Measurements from ENCODE around the gene LRP1B.

Gene LRP1B

DNA sequence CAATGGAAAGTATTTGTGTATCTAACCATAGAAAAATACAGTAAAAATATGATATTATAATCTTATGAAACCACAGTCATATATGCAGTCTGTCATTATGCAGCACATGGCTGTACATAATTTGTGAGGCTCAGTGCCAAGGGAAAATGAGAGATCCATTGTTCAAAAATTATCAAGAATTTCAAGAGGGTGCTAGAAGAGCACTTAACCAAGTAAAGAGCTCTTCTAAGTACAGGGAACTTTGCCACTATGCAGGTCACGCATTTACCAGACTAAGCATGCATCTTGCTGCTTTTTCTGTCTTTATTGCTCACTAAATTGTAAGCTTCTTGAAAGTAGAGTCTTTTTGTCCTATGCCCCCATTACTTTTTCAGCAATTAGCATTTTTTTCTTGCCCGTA, 438.0 kb downstream of the LRP1B start:
- Histone ChIP-seq H3K27ac (no peak overlapping the region), H3K4me3 (no peak overlapping the region), H3K27me3 (no peaks in the 10 kb centered on the region), H4K20me1 (no peaks in the 10 kb centered on the region), H3K9me3 (no peaks in the 10 kb centered on the region), H3K4me2 (no peak overlapping the region), H3K9ac (no peak overlapping the region), H3K36me3 (no peaks in the 10 kb centered on the region), H3K4me1 (no peaks in the 10 kb centered on the region)
- TF ChIP-seq Cebpa-rat (IDR thresholded peaks at IDR 0.05) = no peak

DNA sequence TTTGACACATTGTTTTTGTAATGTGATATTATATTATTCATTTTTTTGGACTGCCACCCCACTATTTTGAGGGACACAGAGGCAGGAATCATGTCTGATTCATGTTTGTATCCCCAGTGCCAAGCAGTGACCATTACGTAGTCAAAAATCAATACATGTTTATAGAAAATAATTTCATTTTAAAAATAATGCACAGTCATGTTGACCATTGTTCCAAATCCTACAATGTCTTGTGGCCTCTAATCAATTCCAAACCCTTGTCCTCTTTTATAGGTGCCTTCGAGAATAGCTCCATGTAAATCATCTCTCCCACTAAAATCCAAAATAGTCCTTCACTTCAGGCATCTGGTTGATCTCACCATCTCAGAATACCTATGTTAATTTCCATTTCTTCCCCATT, 454.7 kb downstream of the LRP1B start:
- Histone ChIP-seq H3K4me2 (no peak overlapping the region), H3K9me3 (no peaks in the 10 kb centered on the region), H3K36me3 (no peaks in the 10 kb centered on the region), H4K20me1 (no peaks in the 10 kb centered on the region), H3K9ac (no peak overlapping the region), H3K4me1 (no peaks in the 10 kb centered on the region), H3K4me3 (no peak overlapping the region), H3K27me3 (no peaks in the 10 kb centered on the region), H3K27ac (no peak overlapping the region)
- TF ChIP-seq Cebpa-rat (IDR thresholded peaks at IDR 0.05) = no peak

DNA sequence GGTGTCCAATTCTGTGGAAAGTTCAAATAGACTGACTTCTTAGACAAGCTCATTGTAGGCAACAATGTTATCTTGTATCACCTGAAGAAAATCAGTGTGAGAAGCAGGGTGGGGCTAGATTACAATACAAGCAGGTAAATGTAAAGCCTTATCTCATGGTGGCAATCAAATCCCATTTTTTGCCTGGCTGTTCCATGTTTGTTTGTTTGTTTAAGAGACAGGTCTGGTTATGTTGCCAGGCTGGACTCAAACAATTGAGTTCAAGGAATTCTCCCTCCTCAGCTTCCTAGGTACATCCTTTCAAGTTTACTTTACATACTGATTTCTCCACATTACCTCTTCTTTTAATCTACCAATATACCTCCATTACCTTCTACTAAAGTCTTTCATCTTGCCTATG, 464.6 kb downstream of the LRP1B start:
- H3K27ac ChIP-seq = no peak overlapping the region
- H3K9me3 ChIP-seq = no peaks in the 10 kb centered on the region
- H3K36me3 ChIP-seq = no peaks in the 10 kb centered on the region
- H3K4me2 ChIP-seq = no peak overlapping the region
- no peaks in the 10 kb centered on the region for H3K27me3 ChIP-seq
- no peak overlapping the region for H3K9ac ChIP-seq
- no peaks in the 10 kb centered on the region for H3K4me1 ChIP-seq
- no peaks in the 10 kb centered on the region for H4K20me1 ChIP-seq
- H3K4me3 ChIP-seq = no peak overlapping the region
- no peak for TF ChIP-seq Cebpa-rat (IDR thresholded peaks at IDR 0.05)

DNA sequence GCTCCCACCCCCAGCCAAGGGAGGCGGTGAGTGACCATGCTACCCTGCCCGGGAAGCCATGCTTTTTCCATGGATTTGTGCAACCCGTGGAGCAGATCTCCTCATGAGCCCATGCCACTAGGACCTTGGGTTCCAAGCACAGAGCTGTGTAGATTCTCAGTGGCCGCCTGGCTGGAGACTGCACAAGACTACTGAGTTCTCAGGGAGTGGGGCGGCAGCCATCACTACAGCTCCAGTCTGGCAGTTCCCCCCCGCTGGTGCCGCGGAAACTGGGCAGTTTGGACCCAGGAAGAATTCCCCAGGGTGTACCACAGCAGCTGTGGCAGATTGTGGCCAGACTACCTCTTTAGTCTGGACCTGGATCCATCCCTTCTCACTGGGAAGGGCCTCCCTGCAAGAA, 470.6 kb downstream of the LRP1B start:
- H3K4me1 ChIP-seq = peaks cover 18% of the 10 kb centered on the region
- H3K4me2 ChIP-seq = no peak overlapping the region
- no peaks in the 10 kb centered on the region for H3K36me3 ChIP-seq
- H3K9me3 ChIP-seq = peaks cover 7% of the 10 kb centered on the region; the same call in 1 of the 2 replicates
- H3K27me3 ChIP-seq = no peaks in the 10 kb centered on the region
- no peak for TF ChIP-seq Cebpa-rat (IDR thresholded peaks at IDR 0.05)
- H3K4me3 ChIP-seq = no peak overlapping the region
- no peaks in the 10 kb centered on the region for H4K20me1 ChIP-seq
- H3K27ac ChIP-seq = no peak overlapping the region
- H3K9ac ChIP-seq = no peak overlapping the region

DNA sequence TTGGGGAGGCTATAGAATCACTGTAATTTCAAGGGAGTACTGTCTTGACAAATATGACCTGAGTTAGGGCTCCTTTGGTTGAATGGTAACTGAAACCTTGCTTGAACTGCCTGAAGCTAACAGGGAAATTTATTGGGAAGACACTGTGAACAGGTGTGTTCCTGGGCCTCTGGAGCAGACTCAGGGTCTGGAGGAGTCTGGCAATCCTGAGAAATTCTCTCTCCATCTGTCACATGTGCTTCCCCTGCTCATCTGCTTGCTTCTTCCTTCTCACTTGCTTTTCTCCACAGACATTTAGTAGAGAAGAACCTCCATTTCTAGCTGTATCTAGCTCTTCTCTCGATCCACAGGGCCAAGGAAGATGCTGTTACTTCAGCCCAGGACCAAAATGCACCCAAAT, 476.5 kb downstream of the LRP1B start:
- no peak for TF ChIP-seq Cebpa-rat (IDR thresholded peaks at IDR 0.05)
- Histone ChIP-seq H3K9ac (no peak overlapping the region), H3K4me3 (no peak overlapping the region), H3K4me1 (peaks cover 13% of the 10 kb centered on the region), H3K4me2 (no peak overlapping the region), H3K9me3 (no peaks in the 10 kb centered on the region), H3K36me3 (no peaks in the 10 kb centered on the region), H3K27ac (no peak overlapping the region), H3K27me3 (no peaks in the 10 kb centered on the region), H4K20me1 (no peaks in the 10 kb centered on the region)

DNA sequence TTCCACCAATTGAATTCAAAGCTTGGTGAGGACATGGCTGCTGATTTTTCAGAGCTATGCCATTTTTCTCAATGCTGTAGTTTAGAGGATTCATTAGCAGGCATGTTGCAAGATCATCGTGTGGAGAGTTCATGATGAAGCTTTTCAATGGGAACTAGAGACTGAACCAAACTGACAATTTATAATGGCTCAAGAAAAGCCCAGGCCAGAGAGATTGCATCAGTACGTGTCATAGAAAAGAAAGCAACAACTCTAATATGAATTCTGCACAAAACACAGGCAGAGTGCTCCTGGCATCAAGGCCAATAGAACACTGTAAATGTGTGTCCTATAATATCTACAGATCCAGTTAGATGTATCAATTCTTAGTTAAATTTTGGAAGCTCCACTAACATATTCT, 477.6 kb downstream of the LRP1B start:
- no peak for TF ChIP-seq Cebpa-rat (IDR thresholded peaks at IDR 0.05)
- Histone ChIP-seq H3K27me3 (no peaks in the 10 kb centered on the region), H3K9me3 (no peaks in the 10 kb centered on the region)

DNA sequence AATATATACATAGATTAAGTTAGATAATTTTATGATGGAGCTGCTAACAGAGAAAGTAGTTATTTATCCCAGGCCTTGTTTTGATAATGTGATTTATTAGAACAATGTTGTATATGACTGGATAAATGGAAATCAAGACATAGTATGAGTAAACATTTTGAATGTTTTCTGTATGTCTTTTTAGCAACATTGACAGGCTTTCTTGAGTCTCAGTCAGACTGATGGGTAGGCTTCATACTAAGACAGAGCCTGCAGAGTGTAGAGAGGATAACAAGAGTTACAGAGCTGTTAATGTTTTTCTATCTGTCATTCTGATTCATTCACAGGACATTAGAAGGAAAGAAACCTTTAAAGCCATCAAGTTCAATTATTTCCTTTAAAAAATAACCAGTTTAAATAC, 478.5 kb downstream of the LRP1B start:
- no peaks in the 10 kb centered on the region for H3K4me1 ChIP-seq
- H3K9ac ChIP-seq = no peak overlapping the region
- no peak overlapping the region for H3K4me3 ChIP-seq
- H3K27ac ChIP-seq = no peak overlapping the region
- no peaks in the 10 kb centered on the region for H3K36me3 ChIP-seq
- no peaks in the 10 kb centered on the region for H3K27me3 ChIP-seq
- TF ChIP-seq Cebpa-rat (IDR thresholded peaks at IDR 0.05) = no peak
- no peak overlapping the region for H3K4me2 ChIP-seq
- no peaks in the 10 kb centered on the region for H3K9me3 ChIP-seq
- H4K20me1 ChIP-seq = no peaks in the 10 kb centered on the region

More for the DNA sequence above, 477.6 kb downstream of the LRP1B start:
- H4K20me1 ChIP-seq = no peaks in the 10 kb centered on the region
- peaks cover 2% of the 10 kb centered on the region for H3K4me1 ChIP-seq
- H3K36me3 ChIP-seq = no peaks in the 10 kb centered on the region
- H3K4me2 ChIP-seq = no peak overlapping the region
- no peak overlapping the region for H3K4me3 ChIP-seq
- no peak overlapping the region for H3K27ac ChIP-seq
- H3K9ac ChIP-seq = no peak overlapping the region

DNA sequence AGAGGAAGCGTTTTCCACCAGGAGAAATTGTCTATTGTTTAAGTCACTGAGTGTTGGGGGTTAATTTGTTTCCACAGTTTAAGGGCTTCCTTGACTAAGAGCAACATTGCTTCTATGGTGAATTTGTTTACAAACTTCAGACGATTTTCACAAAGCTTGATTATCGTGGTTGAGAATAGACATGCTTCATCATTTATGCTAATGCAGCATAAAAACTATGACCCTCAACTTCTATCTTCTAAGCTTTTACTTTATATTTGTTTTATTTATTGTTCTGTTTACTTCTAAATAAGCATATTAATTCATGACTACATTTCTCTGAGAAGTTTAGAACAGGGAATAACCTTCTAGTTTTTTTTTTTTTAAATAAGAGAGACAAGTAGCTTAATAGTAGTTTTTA, 483.5 kb downstream of the LRP1B start:
- Histone ChIP-seq H3K4me2 (no peak overlapping the region), H3K9ac (no peak overlapping the region), H3K36me3 (no peaks in the 10 kb centered on the region), H3K4me3 (no peak overlapping the region), H4K20me1 (no peaks in the 10 kb centered on the region), H3K27me3 (no peaks in the 10 kb centered on the region), H3K9me3 (no peaks in the 10 kb centered on the region), H3K4me1 (no peaks in the 10 kb centered on the region), H3K27ac (no peak overlapping the region)
- TF ChIP-seq Cebpa-rat (IDR thresholded peaks at IDR 0.05) = no peak

DNA sequence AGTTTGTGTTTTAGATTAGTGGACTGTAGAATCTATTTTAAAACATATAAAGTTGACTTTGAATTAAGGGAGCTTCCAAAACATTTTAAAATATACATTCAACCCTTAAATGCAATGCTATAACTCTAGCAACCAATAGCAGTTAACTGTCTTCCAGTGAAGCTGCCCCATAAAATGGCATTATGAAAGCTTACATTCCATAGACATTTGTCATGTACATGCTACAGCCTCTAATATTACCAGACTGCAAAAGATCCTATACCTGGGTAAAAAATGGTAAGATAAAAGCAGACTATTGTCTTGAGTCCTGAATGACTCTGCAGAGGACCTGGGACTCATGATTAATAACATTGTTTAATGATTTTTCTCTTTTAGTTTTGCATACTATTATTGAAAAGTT, 489.4 kb downstream of the LRP1B start:
- Histone ChIP-seq H3K4me3 (no peak overlapping the region), H3K27me3 (no peaks in the 10 kb centered on the region), H4K20me1 (no peaks in the 10 kb centered on the region), H3K36me3 (no peaks in the 10 kb centered on the region), H3K4me1 (no peaks in the 10 kb centered on the region), H3K4me2 (no peak overlapping the region), H3K9ac (no peak overlapping the region), H3K27ac (no peak overlapping the region), H3K9me3 (no peaks in the 10 kb centered on the region)
- TF ChIP-seq Cebpa-rat (IDR thresholded peaks at IDR 0.05) = no peak

DNA sequence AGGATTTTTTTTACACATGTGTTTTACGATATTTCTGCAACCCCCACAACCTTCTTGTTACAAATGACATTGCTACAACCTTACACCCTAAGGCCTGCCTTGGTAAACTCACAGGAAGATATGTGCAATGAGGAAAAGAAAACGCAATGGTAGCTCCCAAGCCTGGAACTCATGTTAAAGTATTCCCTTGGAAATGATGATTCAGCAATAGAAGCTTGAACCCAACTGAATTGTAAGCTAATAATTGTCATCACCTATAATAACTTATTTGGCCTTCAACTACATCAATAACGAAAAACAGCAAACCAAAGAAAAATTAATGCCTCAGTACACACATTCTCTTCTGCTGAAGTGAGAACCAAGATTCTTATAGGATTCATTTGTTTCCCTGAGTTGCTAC, 491.0 kb downstream of the LRP1B start:
- no peak overlapping the region for H3K4me2 ChIP-seq
- TF ChIP-seq Cebpa-rat (IDR thresholded peaks at IDR 0.05) = no peak
- no peaks in the 10 kb centered on the region for H3K36me3 ChIP-seq
- H3K4me3 ChIP-seq = no peak overlapping the region
- no peaks in the 10 kb centered on the region for H3K4me1 ChIP-seq
- no peaks in the 10 kb centered on the region for H4K20me1 ChIP-seq
- no peak overlapping the region for H3K9ac ChIP-seq
- H3K27ac ChIP-seq = no peak overlapping the region
- no peaks in the 10 kb centered on the region for H3K27me3 ChIP-seq
- no peaks in the 10 kb centered on the region for H3K9me3 ChIP-seq

DNA sequence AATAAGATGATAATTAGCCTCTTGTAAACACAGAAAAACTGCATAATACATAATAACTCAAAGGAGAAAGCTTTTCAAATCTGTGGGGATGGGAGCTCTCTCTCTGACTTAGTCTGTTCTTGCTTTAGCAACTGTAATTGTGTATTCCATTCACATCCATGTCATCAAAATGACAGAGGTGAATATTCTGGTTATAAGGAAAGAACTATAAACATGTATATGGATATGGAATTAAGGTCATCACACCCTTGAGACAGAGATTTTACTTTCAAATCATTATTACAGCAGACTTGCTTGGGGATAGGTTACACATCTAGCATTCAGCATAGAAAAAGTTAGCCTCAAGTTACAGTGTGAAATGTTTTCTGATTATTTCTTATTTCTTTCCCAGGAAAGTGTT, 497.7 kb downstream of the LRP1B start:
- TF ChIP-seq Cebpa-rat (IDR thresholded peaks at IDR 0.05) = no peak
- Histone ChIP-seq H3K27ac (no peak overlapping the region), H3K4me1 (no peaks in the 10 kb centered on the region), H3K4me3 (no peak overlapping the region), H3K9ac (no peak overlapping the region), H3K4me2 (no peak overlapping the region), H3K9me3 (no peaks in the 10 kb centered on the region), H3K36me3 (no peaks in the 10 kb centered on the region), H4K20me1 (no peaks in the 10 kb centered on the region), H3K27me3 (no peaks in the 10 kb centered on the region)
